Thoracic aorta (tissue), 2 donors: ENCODE data around the gene PRKCG. TPM values are rescaled to one million over a fixed set of nuclear protein-coding genes. Genes with fewer than 3 reads are reported as not detected.
A peak's percentile ranks its signal among the peaks of the same experiment; 100 is the strongest.
"Not testable (repeated sequence)": the region's sequence is repeated elsewhere in the genome, so short reads cannot be mapped to it uniquely, and the experiment has no call there.

ENCODE experiments used
- ATAC-seq: fragments of 150-250 bp; one replicate; pipeline ENCODE4 v1.8.0; 2017; ENCODE audit warnings: low read depth; ENCODE audit not compliant: insufficient number of reproducible peaks, low FRiP score
- DNase-seq: peaks from one replicate; pipeline ENCODE4 v3.0.0-alpha.2; 2020; ENCODE audit warnings: low spot score
- H3K27ac ChIP-seq, 2 donors: fragments of 200-600 bp; sonication (generic); 1 replicate in 1 of 2; 2 replicates in 1 of 2; pipeline ENCODE4 v1.5.1; 2016; ENCODE audit warnings: mild to moderate bottlenecking in 2 of 2, moderate library complexity in 2 of 2
- H3K27me3 ChIP-seq: fragments of 200-600 bp; sonication (generic); replicated peaks from 2 replicates; pipeline ENCODE4 v1.6.0; 2016; ENCODE audit warnings: mild to moderate bottlenecking; ENCODE audit not compliant: insufficient read depth
- H3K36me3 ChIP-seq: fragments of 200-600 bp; sonication (generic); one replicate; pipeline ENCODE4 v1.5.1; 2016
- H3K4me1 ChIP-seq, 2 donors: fragments of 200-600 bp; sonication (generic); 1 replicate in 1 of 2; 2 replicates in 1 of 2; pipeline versions ENCODE4 v1.5.1 to v1.6.0; 2016; ENCODE audit warnings: low read depth in 2 of 2, mild to moderate bottlenecking in 1 of 2; ENCODE audit not compliant: control insufficient read depth in 1 of 2
- H3K4me3 ChIP-seq: fragments of 200-600 bp; sonication (generic); 2 replicates; pipeline ENCODE4 v1.5.1; 2016; ENCODE audit warnings: mild to moderate bottlenecking
- H3K9me3 ChIP-seq: fragments of 200-600 bp; sonication (generic); 2 replicates; pipeline ENCODE4 v1.5.1; 2016
- CTCF ChIP-seq: fragments of 200-600 bp; sonication (generic); IDR thresholded peaks from one replicate; pipeline ENCODE4 v1.5.1; 2019; ENCODE audit warnings: antibody characterized with exemption
- total RNA-seq, 2 donors: library from RNA; depleted of rRNA; stranded (reverse); fragments of >200 nt; gene quantifications; one replicate each; pipeline versions ENCODE4 v1.1.0 to v1.2.3, GENCODE V29; 2016

The PRKCG gene
- total RNA-seq, result not detected

GRCh38 chr19:53881482-53882390 is at the start of gene PRKCG:
Gene PRKCG (plus strand): TSS chr19:53882197. CDS start chr19:53882495, 298 bp downstream.
- peaks cover 7% of the 10 kb centered on the region for H3K27me3 ChIP-seq
- peaks cover 2% of the 10 kb centered on the region for H3K36me3 ChIP-seq
- H3K4me1 ChIP-seq, result peaks cover 15 to 26% of the 10 kb centered on the region in 2 donors
- H3K9me3 ChIP-seq, result no peaks in the 10 kb centered on the region
- DNase-seq (no peak), ATAC-seq (no peak)
- H3K4me3 ChIP-seq, result peak within 1 kb of the TSS; percentile 59
- peak; percentile 41 for TF ChIP-seq CTCF
- H3K27ac ChIP-seq, result no peak within 1 kb of the TSS

GRCh38 chr19:53832861-53833260 is 49.1 kb upstream of the PRKCG start:
- H3K4me1 ChIP-seq, H3K9me3 ChIP-seq, ATAC-seq, H3K36me3 ChIP-seq, DNase-seq, H3K4me3 ChIP-seq, H3K27me3 ChIP-seq, H3K27ac ChIP-seq: not testable (repeated sequence)

- not testable (repeated sequence) for H3K9me3 ChIP-seq, H3K4me3 ChIP-seq, H3K27ac ChIP-seq, H3K36me3 ChIP-seq, DNase-seq, H3K4me1 ChIP-seq, H3K27me3 ChIP-seq, ATAC-seq
Measured at GRCh38 chr19:53838446-53838845, 43.6 kb upstream of the PRKCG start.

- H3K9me3 ChIP-seq, H3K27ac ChIP-seq, H3K4me1 ChIP-seq, H3K27me3 ChIP-seq, DNase-seq, H3K36me3 ChIP-seq, H3K4me3 ChIP-seq, ATAC-seq: not testable (repeated sequence)
Measured at GRCh38 chr19:53840241-53840640, 41.8 kb upstream of the PRKCG start.

GRCh38 chr19:53840914-53841313 is 41.1 kb upstream of the PRKCG start:
- not testable (repeated sequence) for ATAC-seq, H3K36me3 ChIP-seq

GRCh38 chr19:53844849-53845246 is 37.1 kb upstream of the PRKCG start:
- no peaks in the 10 kb centered on the region for H3K9me3 ChIP-seq
- peaks cover 4 to 11% of the 10 kb centered on the region in 2 donors for H3K4me1 ChIP-seq
- H3K27me3 ChIP-seq, result no peaks in the 10 kb centered on the region
- TF ChIP-seq CTCF, result no peak
- no peak overlapping the region for H3K27ac ChIP-seq
- H3K4me3 ChIP-seq, result no peak overlapping the region
- DNase-seq (no peak), ATAC-seq (no peak)
- no peaks in the 10 kb centered on the region for H3K36me3 ChIP-seq

More at GRCh38 chr19:53840914-53841313, 41.1 kb upstream of the PRKCG start:
- not testable (repeated sequence) for DNase-seq, H3K4me3 ChIP-seq, H3K27ac ChIP-seq, H3K4me1 ChIP-seq, H3K27me3 ChIP-seq, H3K9me3 ChIP-seq

GRCh38 chr19:53847555-53847954 is 34.4 kb upstream of the PRKCG start:
- Histone ChIP-seq H3K27ac (no peak overlapping the region), H3K27me3 (no peaks in the 10 kb centered on the region), H3K4me1 (peaks cover 0 to 4% of the 10 kb centered on the region in 2 donors), H3K36me3 (no peaks in the 10 kb centered on the region), H3K4me3 (no peak overlapping the region), H3K9me3 (no peaks in the 10 kb centered on the region)
- no peak for ATAC-seq
- DNase-seq, result no peak
- no peak for TF ChIP-seq CTCF
